UCSD-AML1 (cell line): Measurements from ENCODE around the gene NPAS3.

Experiments used
- DNase-seq: peaks from one replicate; lab custom pipeline; 2025; ENCODE audit not compliant: unreplicated experiment; lab: John Stamatoyannopoulos, UW

Gene NPAS3

DNA sequence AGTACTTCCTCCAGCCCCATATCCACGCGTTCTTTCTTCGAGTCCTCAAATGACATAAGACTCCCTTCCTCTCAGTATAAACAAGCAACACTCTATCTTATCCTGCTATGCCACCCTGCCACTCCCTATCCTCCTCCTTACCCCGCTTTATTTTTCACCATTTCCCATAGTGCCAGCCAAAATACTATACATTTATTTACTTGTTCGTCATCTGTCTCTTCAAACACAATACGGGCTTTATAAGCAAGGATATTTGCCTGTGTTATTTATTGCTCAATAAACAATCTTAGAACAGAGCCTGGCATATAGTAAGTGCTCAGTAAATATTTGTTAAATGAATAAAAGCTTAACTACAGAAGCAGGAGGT, 567.3 kb downstream of the NPAS3 start:
- no peak for DNase-seq

DNA sequence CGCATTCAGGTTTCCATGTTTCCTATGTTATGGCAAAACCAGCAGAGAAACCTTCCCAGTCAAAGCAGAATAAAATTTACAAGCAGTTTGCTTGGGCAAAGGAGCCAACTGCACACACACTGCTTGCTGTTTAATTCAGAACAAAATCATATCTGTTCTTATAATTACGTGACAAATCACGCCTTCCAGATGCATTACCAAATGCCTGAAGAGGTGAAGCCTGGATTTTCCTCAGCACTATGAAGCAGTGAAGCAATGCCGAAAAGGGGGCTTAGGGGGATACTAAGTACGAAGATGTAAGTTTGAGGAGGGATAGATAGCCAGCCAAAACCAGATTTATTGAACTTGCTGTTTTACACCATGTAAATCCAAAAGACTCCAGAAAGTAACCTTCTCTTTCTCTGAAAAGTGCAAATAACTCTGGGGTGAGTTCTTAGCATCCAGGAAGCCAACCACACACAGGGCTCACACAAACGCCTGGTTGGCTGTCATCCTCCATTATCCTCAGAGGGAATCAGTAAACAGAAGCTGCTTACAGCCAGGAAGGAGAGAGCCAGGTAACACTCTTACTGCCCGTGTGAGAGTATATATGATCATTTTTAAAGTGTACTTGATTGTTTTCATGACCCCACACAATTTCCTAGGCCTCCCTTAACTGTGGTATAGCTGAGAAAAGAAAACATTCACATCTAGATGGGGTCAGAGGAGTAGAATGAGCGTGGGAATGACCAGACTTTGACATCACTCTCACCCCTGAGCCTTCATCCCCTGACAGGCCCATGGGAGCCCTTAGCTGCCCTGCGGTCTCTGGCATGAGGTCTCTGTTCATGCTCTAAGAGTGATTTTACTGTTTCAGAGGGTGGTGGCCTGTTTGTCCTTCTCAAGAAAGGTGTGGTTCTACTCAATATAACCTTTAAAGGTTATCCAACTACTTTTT, 569.7 kb downstream of the NPAS3 start:
- DNase-seq, result no peak

DNA sequence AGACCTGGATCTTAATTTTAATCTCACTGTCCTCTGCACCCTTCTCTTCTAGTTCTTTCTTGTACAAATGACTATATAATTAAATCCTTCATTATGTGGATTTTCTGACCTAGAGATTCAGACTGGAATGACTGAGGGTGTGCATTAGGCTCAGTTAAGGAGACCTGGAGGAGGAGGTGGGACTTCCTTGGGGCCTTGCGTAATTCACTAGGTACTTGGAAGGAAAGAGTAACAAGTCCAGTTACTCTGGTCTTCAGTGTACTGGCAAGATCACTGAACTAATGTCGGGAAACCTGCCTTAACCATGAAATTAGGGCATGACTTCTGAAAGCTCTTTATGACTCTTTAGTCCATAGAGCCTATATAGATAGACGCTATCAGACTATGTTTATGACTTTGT, 570.8 kb downstream of the NPAS3 start:
- DNase-seq, result no peak

DNA sequence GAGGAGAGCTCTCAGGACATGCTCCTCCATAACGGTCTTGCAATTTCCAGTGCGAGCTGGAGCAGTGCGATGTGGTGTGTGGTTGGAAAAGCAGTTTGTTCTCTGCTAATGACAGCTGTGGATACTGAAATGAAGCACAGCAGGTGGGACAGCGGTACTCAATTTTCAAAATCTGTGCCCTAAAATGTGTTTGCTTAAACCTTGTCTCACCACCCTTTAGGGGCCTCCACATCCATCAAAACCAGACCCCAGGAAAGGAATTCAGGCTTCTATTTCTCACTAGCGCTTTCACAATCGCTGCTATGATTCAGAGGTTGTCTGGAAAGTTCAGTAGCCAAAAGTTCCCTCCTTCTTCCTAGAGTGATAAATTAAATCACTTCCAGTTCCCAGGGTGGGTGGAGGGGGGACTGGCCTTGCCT, 571.4 kb downstream of the NPAS3 start:
- no peak for DNase-seq

DNA sequence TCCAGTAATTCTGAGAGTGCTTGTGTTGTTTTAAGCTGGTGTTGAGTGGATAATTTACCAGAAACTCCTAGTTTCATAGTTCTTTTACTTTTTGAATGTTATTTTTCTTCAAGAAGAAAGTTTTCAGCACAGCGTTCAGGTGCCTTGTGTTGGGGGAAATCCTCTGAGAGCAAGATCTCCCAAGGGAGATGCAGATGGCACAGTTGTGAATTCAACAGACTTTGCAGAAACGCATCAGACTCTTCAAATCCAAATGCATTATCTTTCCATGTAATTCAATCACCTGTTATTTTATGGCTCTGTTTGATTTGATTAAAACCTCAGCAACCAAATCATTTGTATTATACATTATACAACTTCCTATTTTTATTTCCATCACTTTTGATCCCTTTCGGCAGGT, 572.3 kb downstream of the NPAS3 start:
- no peak for DNase-seq

DNA sequence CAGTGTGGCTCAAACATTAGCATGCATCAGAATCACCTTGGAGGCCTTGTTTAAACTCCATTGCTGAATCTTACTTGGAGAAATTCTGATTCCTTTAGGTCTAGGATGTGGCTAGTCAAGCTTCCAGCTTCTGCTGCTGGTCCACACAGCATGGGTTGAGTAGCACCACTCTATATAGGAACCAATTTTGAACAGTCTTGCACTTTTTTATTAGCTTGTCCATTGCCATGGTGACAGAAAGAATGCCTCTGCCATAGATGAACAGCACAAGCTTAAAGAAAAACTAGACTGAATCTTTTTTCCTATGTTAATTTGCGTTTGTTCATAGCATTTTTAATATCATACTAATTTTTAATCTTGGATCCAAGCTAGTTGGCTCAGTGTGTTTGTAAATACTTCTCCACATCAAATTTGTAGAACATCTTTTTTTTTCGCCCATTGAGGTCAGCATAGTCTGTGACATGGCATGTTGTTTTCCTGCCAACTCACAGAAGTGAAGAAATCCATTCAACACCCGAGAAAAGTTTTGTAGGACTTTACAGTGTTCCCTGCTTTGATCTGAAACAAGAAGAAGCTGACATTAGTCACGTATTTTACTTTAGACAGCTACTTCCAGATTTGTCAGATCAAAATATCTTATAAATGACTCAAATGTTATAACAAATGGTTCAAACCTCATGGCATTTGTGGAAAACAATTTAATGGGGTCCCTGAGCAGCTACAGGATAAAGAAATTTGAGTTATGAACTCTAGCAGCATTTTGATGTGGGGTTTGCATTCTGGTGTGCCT, 573.4 kb downstream of the NPAS3 start:
- DNase-seq, result no peak

DNA sequence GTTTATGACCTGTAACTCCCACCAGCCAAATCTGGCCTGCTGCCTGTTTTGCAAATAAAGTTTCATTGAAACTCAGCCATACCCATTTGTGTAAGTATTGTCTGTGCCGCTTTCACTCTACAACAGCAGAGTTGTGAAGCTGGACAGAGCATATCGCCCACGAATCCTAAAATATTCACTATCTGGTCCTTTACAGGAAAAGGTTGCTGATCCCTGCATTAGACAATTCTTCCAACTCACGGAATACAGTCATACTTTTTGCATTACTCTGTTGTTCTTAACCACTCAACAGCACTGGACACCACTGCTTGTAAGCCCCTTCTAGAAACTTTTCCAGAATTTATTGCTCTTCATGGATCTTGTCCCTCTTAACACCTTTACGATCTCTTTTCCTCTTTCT, 576.8 kb downstream of the NPAS3 start:
- no peak for DNase-seq

DNA sequence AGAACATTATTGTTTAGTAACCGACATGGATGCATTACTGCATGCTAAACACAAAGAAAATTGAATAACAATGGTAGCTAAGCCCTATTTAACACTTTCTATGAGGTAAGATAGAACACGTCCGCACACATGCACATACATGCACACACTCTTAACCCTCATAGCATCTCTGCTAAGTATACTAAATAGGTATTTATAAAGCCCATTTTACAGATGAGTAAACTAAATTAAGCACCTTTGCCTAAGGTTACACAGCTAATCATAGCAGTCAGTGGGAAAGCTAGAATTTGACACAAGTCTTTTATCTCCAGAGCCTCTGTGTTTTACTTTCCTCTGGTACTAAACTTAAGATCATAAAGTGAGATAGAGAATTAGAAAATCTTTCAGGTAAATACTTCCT, 577.2 kb downstream of the NPAS3 start:
- no peak for DNase-seq

DNA sequence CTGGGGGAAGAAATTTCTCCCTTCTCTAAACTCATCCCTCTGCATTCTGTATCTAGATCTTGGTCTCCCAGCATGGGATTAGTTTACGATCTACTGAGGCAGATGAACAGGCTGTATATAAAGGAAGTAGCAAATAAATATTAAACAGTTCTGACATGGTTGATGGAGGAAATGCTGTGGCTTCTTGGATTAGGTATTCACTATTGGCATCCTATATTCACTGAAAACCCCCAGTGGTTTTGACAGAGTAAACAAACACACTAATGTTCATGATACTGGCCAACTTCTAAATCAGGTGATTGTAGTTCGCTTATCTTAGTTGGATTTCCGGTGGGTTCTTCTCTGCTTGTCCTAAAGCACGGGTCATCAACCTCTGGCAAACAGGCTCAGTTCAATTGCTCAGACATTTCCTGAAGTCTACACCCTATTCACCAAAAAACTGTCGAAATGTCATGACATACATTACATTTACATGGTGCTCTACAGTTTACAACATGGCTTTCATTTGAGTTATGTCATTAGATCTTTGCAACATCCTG, 578.3 kb downstream of the NPAS3 start:
- DNase-seq, result no peak

DNA sequence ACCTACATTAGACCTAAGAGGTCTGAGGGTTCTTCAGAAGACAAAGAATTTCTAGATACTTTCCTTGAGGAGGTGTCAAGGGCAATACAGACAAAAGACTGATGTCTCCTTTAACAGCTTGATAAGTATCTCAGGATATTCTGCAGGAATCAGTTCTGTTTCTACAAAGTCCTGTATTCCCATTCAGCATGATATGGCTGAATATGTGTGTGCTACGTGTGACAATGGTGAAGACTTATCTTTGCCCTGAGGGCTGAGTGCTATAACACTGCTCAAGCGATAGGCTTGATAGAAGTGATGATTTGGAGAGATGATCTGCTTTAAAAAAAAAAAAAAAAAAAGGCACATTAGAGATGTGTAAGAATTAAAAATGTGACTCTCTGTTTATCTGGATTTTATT, 582.5 kb downstream of the NPAS3 start:
- DNase-seq, result no peak

DNA sequence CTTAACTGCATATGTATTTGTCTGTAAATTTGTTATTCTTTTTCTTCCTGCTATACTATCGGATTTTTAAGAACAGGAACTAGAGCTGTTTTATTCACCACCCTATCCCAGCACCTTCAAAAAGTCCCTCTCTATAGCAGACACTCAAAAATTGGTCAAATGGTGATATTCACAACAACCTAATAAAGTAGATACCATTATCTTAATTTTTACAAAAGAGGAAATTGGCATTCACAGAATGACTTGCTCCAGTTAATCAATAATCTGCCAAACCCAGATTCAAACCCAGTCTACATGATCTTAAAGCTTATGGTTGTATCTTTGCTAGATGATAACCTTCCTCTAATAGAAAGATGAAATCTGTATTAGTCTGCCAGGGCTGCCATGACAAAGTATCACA, 585.6 kb downstream of the NPAS3 start:
- no peak for DNase-seq

DNA sequence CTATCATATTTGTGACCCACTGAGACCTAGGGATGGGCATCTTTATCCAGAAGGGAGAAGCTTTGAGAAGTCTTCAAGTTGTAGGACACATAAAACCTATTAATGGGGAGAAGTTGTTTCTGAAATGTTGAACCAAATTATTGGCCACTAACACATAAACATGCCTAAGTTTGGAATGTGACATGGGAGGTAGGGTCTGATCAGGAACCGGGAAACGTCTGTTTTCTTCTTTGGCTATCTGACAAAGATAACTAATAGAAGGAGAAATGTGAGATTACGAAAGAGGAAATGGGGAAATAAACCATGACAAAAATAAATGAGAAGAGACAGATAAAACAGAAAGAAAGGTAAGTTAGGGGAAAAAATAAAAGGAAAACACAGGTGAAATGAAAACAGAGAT, 586.9 kb downstream of the NPAS3 start:
- no peak for DNase-seq

DNA sequence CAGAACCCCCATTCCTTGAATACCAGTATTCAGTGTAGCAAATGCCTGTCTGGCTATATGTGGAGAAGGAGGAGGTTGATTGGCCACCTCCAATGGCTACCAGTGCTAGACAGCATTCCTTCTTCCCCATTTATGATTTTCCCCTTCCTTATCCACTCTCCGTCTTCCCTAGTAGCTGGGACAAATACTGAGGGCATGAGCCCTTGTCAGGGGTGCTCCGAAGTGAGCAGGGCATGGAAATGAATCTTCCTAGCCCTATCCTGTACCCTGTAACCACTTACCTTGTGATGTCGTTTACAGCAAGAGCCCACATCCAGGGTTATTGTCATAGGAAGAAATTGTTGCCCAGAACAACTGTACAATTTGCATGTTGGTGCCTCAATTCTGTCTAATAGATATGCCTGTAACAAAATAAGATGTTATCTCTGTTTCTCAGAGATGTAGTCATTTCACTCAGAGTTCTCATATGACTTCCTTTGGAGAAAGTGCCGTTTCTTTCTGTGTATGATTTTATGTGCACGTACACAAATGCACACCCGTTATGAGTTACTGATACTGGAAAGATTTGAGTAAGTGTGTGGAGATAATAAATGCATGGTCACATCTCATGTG, 588.5 kb downstream of the NPAS3 start:
- DNase-seq, result no peak

DNA sequence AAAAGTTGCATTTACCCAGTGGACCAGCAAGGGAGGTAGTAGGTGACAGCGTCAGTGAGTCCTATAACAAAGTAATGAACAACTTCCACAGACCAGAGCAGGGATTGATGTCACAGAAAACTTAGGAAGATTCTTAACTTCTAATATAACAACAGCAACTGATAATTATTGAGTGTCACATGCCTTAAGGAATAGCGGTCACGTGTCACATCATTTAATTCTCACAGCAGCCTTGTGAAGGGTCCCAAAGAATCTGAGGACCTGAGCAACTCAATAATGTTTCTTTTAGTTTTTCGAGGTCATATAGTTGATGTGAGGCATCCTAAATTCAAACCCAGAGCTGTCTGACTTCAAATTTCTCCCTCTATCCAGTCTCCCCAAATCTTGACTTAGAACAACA, 590.0 kb downstream of the NPAS3 start:
- no peak for DNase-seq

DNA sequence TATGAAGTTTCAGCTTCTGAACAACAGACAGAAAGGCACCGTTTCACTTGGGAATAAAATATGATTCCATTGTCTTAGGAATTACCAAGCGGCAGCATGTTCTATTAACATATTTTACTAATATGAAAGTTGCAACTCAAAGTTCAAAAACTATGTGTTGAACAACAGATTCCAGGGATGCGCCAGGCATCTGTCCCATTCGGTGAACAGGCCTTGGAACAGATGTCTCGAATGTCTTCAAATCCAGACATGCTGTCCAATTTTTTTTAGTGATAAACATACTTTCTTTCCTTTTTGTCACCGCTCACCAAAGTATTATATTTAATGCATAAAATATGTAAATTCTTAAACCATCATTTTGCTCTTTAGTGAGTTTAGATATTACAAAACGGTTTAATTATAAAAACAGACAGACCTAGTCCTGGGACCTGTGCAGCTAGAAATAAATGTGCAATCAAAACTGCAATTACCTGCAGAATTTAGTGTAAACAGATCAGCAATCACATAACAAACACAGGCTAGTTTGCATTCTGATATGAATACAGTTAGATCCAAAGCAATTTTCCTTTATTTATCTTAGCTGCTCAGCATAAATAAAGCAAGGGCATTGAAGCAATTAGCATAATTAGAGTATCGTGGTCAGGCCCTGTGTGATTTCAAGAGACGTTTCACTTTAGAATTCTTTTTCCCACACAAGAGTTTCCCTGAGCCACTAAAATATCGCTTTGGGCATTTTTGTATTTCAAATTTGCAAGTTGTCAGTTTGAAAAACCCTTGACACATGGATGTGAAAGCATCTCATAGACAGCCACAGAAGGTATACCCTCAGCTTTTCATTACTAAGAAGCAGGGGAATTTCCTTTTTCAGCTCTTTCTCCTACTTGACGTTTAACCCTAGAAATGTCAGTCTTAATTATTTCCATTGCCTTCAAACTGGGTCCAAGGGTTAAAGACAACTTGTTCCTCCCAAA, 591.4 kb downstream of the NPAS3 start:
- DNase-seq, result no peak

DNA sequence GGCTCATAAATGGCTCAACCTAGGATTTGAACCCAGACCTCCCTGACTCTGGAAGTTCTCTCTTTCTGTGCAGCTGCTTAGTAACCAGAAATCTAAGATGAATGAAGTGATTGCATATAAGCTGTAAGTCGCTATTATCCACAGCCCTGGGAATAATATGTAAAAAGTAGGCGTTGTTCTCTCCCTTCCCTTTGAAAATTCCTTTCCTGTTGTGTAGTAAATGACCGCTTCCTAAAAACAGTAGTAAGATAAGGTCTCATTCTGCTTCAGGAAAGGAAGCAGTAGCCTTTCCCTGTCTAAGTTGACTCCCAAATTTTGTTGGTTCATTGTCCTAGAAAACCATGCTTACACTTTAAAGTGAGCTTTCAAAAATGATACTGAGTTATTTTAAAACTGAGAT, 593.9 kb downstream of the NPAS3 start:
- DNase-seq, result no peak

DNA sequence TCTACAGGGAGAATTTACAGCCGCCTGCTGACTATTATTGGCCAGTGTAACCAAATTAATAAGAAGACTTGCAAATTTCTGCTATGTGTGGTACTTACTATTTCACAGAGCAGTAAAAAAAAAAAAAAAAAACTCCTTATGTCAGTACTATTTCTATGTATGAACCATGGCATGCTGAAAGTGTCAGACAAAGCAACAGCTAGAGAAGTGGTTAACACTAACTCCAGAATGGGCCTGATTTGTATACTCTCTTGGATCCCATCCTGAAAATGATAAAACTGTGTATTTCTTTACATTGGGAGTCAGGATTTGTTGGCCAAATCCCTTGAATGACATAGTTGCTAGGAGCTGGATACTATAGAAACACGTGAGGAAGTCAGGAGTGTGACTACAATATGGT, 595.4 kb downstream of the NPAS3 start:
- DNase-seq, result no peak

DNA sequence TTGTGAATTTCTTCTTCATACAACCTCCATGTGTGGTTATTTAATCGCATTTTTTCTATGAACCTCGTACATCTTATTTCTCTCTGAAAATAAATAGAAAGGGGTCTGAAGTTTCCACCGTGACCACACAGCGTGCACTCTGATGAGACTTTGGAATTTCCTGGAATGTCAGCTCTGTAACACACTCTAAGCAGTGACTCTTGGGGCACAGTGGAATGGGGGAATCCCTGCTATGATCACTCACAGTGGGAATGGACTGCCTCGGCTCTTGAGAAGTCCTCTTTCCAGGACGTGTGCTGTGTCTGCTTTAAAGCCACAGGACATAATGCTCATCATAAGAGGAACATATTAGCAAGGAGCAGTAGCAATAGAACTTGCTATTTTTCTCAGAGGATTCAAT, 596.0 kb downstream of the NPAS3 start:
- DNase-seq, result no peak

DNA sequence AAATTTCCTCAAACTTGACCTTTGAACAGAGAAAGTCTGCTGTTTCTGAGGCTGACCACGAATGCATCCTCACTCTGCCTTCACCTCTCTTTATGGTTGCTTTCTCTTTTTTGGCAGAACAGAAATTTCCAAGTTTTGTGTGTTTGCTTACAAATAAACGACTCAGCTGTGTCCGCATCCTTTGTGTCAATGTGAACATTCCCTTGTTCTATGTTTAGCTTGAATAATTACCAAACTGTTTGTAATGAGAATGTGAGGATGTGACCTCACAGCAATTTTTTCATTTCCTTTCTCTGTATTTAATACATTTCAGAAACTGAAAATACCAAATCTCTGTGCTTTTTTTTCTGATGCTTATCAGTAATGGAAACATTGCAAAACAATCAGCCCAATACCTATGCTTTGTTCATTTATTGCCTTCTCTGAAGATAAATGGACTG, 601.3 kb downstream of the NPAS3 start:
- DNase-seq, result no peak

DNA sequence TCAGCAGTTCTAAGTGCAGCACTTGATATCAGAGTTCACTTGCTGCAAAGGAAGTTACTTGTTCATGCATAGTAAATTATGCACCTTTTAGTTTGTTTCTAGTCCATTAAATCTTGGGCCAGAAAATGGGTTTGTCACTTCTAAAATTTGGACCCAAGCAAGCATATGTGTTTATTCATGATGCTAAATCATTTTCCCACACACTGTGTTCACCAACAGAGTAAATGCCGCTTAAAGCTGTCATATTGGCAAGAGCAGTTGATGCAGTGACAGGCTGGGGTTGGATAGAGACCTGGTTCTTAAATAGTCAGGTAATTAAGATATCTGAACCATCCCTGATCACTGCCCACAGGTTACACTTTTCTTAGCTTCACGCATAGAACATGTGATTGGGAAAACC, 602.5 kb downstream of the NPAS3 start:
- DNase-seq, result no peak
